ENCODE results near the gene CCNB1IP1. TPM values are rescaled to one million over a fixed set of nuclear protein-coding genes. Genes with fewer than 3 reads are reported as not detected.

CCNB1IP1 gene
- total RNA-seq, 1 experiment from 2014 or later, result 77.0 TPM

DNA sequence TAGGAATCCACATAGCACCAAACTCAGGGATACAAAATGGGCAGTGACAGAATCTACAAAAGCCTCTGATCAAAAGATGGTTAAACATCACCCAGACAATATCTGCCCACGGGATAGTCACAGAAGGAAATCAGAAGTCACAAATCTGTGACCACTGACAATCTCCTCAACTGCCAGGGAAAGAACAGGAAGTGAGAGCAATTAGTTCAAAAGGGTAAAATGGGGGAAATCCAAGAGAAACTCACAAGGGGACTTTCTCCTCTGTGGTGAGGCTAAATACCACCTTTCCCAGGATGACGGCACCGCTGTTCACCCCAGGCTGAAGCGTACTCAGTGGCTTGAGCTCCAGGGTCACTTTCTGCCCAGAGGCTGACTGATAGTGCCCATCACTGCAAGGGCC lies 38.0 kb downstream of the CCNB1IP1 start:
- peaks cover 22 to 51% of the 10 kb centered on the region in 2 experiments; a peak in 3 of 4 replicates for H3K36me3 ChIP-seq (ENCODE audit: control insufficient read depth in 1 of 2, insufficient read depth in 2 of 2, low read length in 2 of 2)
- H3K4me1 ChIP-seq (ENCODE audit: control insufficient read depth in 1 of 2, insufficient read depth in 2 of 2, low read length in 2 of 2), result no peaks in the 10 kb centered on the region
- no peaks in the 10 kb centered on the region for H3K9me2 ChIP-seq (ENCODE audit: insufficient read depth)
- no peak overlapping the region for H3K27ac ChIP-seq (ENCODE audit: low read depth, low read length)
- no peaks in the 10 kb centered on the region for H3K27me3 ChIP-seq (ENCODE audit: insufficient read depth, low read length)
- no peak overlapping the region for H3K4me2 ChIP-seq (ENCODE audit: low read length)
- H2AFZ ChIP-seq (ENCODE audit: low read depth, low read length, poor library complexity, severe bottlenecking), result no peak overlapping the region
- no peaks in the 10 kb centered on the region for H3K9me3 ChIP-seq (ENCODE audit: control insufficient read depth in 1 of 2, insufficient read depth in 1 of 2, low read depth in 1 of 2, low read length in 2 of 2)
- no peak overlapping the region for H3K9ac ChIP-seq (ENCODE audit: low read length)
- POLR2A ChIA-PET, result no interaction called here
- TF ChIP-seq RAD21 (IDR thresholded peaks at IDR 0.05; ENCODE audit: low read depth) (no peak), CEBPB (IDR thresholded peaks at IDR 0.05; ENCODE audit: low read depth) (no peak), CBX3 (IDR thresholded peaks at IDR 0.05; ENCODE audit: low read depth) (no peak), EZH2phosphoT487 (IDR thresholded peaks at IDR 0.05; ENCODE audit: borderline replicate concordance) (no peak), SRF (IDR thresholded peaks at IDR 0.05; ENCODE audit: low read depth) (no peak), SIN3A (IDR thresholded peaks at IDR 0.05; ENCODE audit: low read depth) (no peak), TCF7L2 (IDR thresholded peaks at IDR 0.05; ENCODE audit: borderline replicate concordance, extremely low read depth, insufficient read depth, insufficient read length) (no peak), ELF1 (IDR thresholded peaks at IDR 0.05; ENCODE audit: borderline replicate concordance, low read depth) (no peak), FOSL1 (IDR thresholded peaks at IDR 0.05; ENCODE audit: low read depth) (no peak), ZNF274 (IDR thresholded peaks at IDR 0.05; ENCODE audit: low read depth, low read length) (no peak), SP1 (IDR thresholded peaks at IDR 0.05; ENCODE audit: low read depth) (no peak), EGR1 (IDR thresholded peaks at IDR 0.05; ENCODE audit: low read depth) (no peak), ZFX (IDR thresholded peaks at IDR 0.05) (no peak)
- TF ChIP-seq, protein P1, sequence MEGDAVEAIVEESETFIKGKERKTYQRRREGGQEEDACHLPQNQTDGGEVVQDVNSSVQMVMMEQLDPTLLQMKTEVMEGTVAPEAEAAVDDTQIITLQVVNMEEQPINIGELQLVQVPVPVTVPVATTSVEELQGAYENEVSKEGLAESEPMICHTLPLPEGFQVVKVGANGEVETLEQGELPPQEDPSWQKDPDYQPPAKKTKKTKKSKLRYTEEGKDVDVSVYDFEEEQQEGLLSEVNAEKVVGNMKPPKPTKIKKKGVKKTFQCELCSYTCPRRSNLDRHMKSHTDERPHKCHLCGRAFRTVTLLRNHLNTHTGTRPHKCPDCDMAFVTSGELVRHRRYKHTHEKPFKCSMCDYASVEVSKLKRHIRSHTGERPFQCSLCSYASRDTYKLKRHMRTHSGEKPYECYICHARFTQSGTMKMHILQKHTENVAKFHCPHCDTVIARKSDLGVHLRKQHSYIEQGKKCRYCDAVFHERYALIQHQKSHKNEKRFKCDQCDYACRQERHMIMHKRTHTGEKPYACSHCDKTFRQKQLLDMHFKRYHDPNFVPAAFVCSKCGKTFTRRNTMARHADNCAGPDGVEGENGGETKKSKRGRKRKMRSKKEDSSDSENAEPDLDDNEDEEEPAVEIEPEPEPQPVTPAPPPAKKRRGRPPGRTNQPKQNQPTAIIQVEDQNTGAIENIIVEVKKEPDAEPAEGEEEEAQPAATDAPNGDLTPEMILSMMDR (IDR thresholded peaks at IDR 0.05 in 2 of 3, conservative IDR thresholded peaks at IDR 0.05 in 1 of 3; ENCODE audit: borderline replicate concordance in 1 of 3, insufficient read depth in 1 of 3, low read depth in 2 of 3, low read length in 2 of 3), result no peak
- TF ChIP-seq, protein P2, sequence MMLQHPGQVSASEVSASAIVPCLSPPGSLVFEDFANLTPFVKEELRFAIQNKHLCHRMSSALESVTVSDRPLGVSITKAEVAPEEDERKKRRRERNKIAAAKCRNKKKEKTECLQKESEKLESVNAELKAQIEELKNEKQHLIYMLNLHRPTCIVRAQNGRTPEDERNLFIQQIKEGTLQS (IDR thresholded peaks at IDR 0.05), result no peak
- TF ChIP-seq, protein P3, sequence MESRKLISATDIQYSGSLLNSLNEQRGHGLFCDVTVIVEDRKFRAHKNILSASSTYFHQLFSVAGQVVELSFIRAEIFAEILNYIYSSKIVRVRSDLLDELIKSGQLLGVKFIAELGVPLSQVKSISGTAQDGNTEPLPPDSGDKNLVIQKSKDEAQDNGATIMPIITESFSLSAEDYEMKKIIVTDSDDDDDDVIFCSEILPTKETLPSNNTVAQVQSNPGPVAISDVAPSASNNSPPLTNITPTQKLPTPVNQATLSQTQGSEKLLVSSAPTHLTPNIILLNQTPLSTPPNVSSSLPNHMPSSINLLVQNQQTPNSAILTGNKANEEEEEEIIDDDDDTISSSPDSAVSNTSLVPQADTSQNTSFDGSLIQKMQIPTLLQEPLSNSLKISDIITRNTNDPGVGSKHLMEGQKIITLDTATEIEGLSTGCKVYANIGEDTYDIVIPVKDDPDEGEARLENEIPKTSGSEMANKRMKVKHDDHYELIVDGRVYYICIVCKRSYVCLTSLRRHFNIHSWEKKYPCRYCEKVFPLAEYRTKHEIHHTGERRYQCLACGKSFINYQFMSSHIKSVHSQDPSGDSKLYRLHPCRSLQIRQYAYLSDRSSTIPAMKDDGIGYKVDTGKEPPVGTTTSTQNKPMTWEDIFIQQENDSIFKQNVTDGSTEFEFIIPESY (IDR thresholded peaks at IDR 0.05; ENCODE audit: extremely low read depth, insufficient replicate concordance, low read length), result no peak
- TF ChIP-seq, protein P4, sequence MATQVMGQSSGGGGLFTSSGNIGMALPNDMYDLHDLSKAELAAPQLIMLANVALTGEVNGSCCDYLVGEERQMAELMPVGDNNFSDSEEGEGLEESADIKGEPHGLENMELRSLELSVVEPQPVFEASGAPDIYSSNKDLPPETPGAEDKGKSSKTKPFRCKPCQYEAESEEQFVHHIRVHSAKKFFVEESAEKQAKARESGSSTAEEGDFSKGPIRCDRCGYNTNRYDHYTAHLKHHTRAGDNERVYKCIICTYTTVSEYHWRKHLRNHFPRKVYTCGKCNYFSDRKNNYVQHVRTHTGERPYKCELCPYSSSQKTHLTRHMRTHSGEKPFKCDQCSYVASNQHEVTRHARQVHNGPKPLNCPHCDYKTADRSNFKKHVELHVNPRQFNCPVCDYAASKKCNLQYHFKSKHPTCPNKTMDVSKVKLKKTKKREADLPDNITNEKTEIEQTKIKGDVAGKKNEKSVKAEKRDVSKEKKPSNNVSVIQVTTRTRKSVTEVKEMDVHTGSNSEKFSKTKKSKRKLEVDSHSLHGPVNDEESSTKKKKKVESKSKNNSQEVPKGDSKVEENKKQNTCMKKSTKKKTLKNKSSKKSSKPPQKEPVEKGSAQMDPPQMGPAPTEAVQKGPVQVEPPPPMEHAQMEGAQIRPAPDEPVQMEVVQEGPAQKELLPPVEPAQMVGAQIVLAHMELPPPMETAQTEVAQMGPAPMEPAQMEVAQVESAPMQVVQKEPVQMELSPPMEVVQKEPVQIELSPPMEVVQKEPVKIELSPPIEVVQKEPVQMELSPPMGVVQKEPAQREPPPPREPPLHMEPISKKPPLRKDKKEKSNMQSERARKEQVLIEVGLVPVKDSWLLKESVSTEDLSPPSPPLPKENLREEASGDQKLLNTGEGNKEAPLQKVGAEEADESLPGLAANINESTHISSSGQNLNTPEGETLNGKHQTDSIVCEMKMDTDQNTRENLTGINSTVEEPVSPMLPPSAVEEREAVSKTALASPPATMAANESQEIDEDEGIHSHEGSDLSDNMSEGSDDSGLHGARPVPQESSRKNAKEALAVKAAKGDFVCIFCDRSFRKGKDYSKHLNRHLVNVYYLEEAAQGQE (IDR thresholded peaks at IDR 0.05; ENCODE audit: low read depth), result no peak
- H3K4me3 ChIP-seq (replicated peaks in 1 of 2; ENCODE audit: low read depth in 1 of 2, low read length in 2 of 2), result no peak overlapping the region
- no peaks in the 10 kb centered on the region for H4K20me1 ChIP-seq (ENCODE audit: insufficient read depth)
- DNase-seq (ENCODE audit: low read depth, low spot score) (no peak), ATAC-seq (no peak)
- intact Hi-C loops (cut with micrococcal nuclease), result no loop called here
- RAD21 ChIA-PET (ENCODE audit: low non-redundant PET in 1 of 2, low total read pairs in 2 of 2, uncharacterized antibody in 2 of 2, unreplicated experiment in 2 of 2), result no interaction called here
- H3K79me2 ChIP-seq (ENCODE audit: insufficient read depth, low read length), result no peaks in the 10 kb centered on the region
- BruUV-seq (replicated peaks), result TSS peak; percentile 3
- CTCF ChIA-PET, result no interaction called here
